NT2/D1 (cell line): Measurements from ENCODE around the gene GCK.

Source experiments
- SUZ12 ChIP-seq: IDR thresholded peaks from 2 replicates; pipeline ENCODE4 v1.6.1; 2011; ENCODE audit not compliant: insufficient read length, insufficient read depth; ENCODE audit errors: extremely low read depth
- YY1 ChIP-seq: IDR thresholded peaks from 2 replicates; pipeline ENCODE4 v1.6.1; 2011; ENCODE audit not compliant: insufficient read length, insufficient read depth
- ZNF274 ChIP-seq: IDR thresholded peaks from 2 replicates; pipeline ENCODE4 v1.6.1; 2011; ENCODE audit warnings: mild to moderate bottlenecking, low read depth, low read length

- no peak for TF ChIP-seq YY1
- TF ChIP-seq SUZ12: no peak
- no peak for TF ChIP-seq ZNF274
Observed at GRCh38 chr7:44094883-44095592, 94.2 kb downstream of the GCK start.
